BE2C (cell line): ENCODE data around the gene RASA3.

Experiments
- DNase-seq: peaks from one replicate; pipeline ENCODE4 v3.0.0-alpha.2; 2020
- H3K27me3 ChIP-seq: fragments of 250-450 bp; sonication (Bioruptor Pico); 2 replicates; pipeline ENCODE4 v1.5.1; 2020; ENCODE audit warnings: mild to moderate bottlenecking
- H3K36me3 ChIP-seq: fragments of 250-450 bp; sonication (Bioruptor Pico); 2 replicates; pipeline ENCODE4 v1.5.1; 2020; ENCODE audit warnings: mild to moderate bottlenecking
- H3K4me1 ChIP-seq: fragments of 250-450 bp; sonication (Bioruptor Pico); 2 replicates; pipeline ENCODE4 v1.5.1; 2020
- H3K4me3 ChIP-seq: 2 replicates; pipeline ENCODE4 v1.5.1; 2011; ENCODE audit warnings: low read depth, low read length
- H3K9me3 ChIP-seq: fragments of 250-450 bp; sonication (Bioruptor Pico); 2 replicates; pipeline ENCODE4 v1.5.1; 2020
- CTCF ChIP-seq: IDR thresholded peaks from 2 replicates; pipeline ENCODE4 v1.5.1; 2012; ENCODE audit warnings: mild to moderate bottlenecking, low read depth, low read length

Gene RASA3

GRCh38 chr13:114015111-114015968 lies 117.1 kb downstream of the RASA3 start:
- Histone ChIP-seq H3K36me3 (peaks cover 35% of the 10 kb centered on the region), H3K27me3 (no peaks in the 10 kb centered on the region), H3K4me1 (no peaks in the 10 kb centered on the region), H3K4me3 (no peak overlapping the region), H3K9me3 (no peaks in the 10 kb centered on the region)
- no peak for DNase-seq
- no peak for TF ChIP-seq CTCF

GRCh38 chr13:114013952-114014629 lies 118.3 kb downstream of the RASA3 start:
- no peaks in the 10 kb centered on the region for H3K9me3 ChIP-seq
- DNase-seq, result no peak
- peaks cover 44% of the 10 kb centered on the region for H3K36me3 ChIP-seq
- no peaks in the 10 kb centered on the region for H3K27me3 ChIP-seq
- no peak overlapping the region for H3K4me3 ChIP-seq
- no peaks in the 10 kb centered on the region for H3K4me1 ChIP-seq
- TF ChIP-seq CTCF, result no peak

GRCh38 chr13:114013336-114013735 lies 119.1 kb downstream of the RASA3 start:
- DNase-seq, result no peak
- Histone ChIP-seq H3K9me3 (no peaks in the 10 kb centered on the region), H3K4me1 (no peaks in the 10 kb centered on the region), H3K36me3 (peaks cover 45% of the 10 kb centered on the region), H3K27me3 (no peaks in the 10 kb centered on the region), H3K4me3 (no peak overlapping the region)
- TF ChIP-seq CTCF, result no peak

GRCh38 chr13:114012921-114013320 lies 119.5 kb downstream of the RASA3 start:
- Histone ChIP-seq H3K4me3 (no peak overlapping the region), H3K36me3 (peaks cover 45% of the 10 kb centered on the region)
- no peak for TF ChIP-seq CTCF

GRCh38 chr13:114012141-114012540 lies 120.3 kb downstream of the RASA3 start:
- Histone ChIP-seq H3K36me3 (peaks cover 41% of the 10 kb centered on the region), H3K27me3 (no peaks in the 10 kb centered on the region), H3K9me3 (no peaks in the 10 kb centered on the region), H3K4me1 (no peaks in the 10 kb centered on the region), H3K4me3 (no peak overlapping the region)
- TF ChIP-seq CTCF, result no peak
- DNase-seq, result no peak

More at GRCh38 chr13:114012921-114013320, 119.5 kb downstream of the RASA3 start:
- no peak for DNase-seq
- H3K9me3 ChIP-seq, result no peaks in the 10 kb centered on the region
- no peaks in the 10 kb centered on the region for H3K27me3 ChIP-seq
- H3K4me1 ChIP-seq, result no peaks in the 10 kb centered on the region

- H3K36me3 ChIP-seq, result peaks cover 32% of the 10 kb centered on the region
Observed at GRCh38 chr13:114011226-114011625, 121.2 kb downstream of the RASA3 start.

More at GRCh38 chr13:114011226-114011625, 121.2 kb downstream of the RASA3 start:
- Histone ChIP-seq H3K27me3 (no peaks in the 10 kb centered on the region), H3K9me3 (no peaks in the 10 kb centered on the region), H3K4me1 (no peaks in the 10 kb centered on the region), H3K4me3 (no peak overlapping the region)
- DNase-seq, result no peak
- TF ChIP-seq CTCF, result no peak
